IgD-negative memory B cell (primary cell): ENCODE data around the gene HPSE2. TPM values are rescaled to one million over a fixed set of nuclear protein-coding genes. Genes with fewer than 3 reads are reported as not detected.
A peak's percentile ranks its signal among the peaks of the same experiment; 100 is the strongest.
"Not testable (repeated sequence)": the region's sequence is repeated elsewhere in the genome, so short reads cannot be mapped to it uniquely, and the experiment has no call there.

Experiments used
- H3K27ac Mint-ChIP-seq, 3 donors: one replicate each; pipeline ENCODE4 v1.8.0; 2020 to 2022; ENCODE audit warnings: mild to moderate bottlenecking in 3 of 3, mixed read lengths in 3 of 3, moderate library complexity in 1 of 3
- H3K27me3 Mint-ChIP-seq: one replicate; pipeline ENCODE4 v1.8.0; 2021; ENCODE audit warnings: mixed read lengths
- H3K36me3 Mint-ChIP-seq: one replicate; pipeline ENCODE4 v1.8.0; 2020; ENCODE audit warnings: mild to moderate bottlenecking, mixed read lengths
- H3K4me1 Mint-ChIP-seq, 3 donors: one replicate each; pipeline ENCODE4 v1.8.0; 2020 to 2022; ENCODE audit warnings: mixed read lengths in 3 of 3, mild to moderate bottlenecking in 1 of 3
- H3K4me3 Mint-ChIP-seq, 4 donors: one replicate each; pipeline ENCODE4 v1.8.0; 2020 to 2022; ENCODE audit warnings: mild to moderate bottlenecking in 4 of 4, mixed read lengths in 4 of 4, moderate library complexity in 3 of 4
- H3K9me3 Mint-ChIP-seq, 3 donors: one replicate each; pipeline ENCODE4 v1.8.0; 2020 to 2021; ENCODE audit warnings: mixed read lengths in 3 of 3, mild to moderate bottlenecking in 1 of 3
- polyA plus RNA-seq: library from polyadenylated mRNA; unstranded; fragments of 300-500 nt; fragmentation: Illumina TruSeq; gene quantifications from one replicate; pipeline ENCODE4 v1.2.3, GENCODE V29; 2021

HPSE2 gene
- polyA plus RNA-seq, 1 donor from 2014 or later: not detected

- Mint-ChIP-seq H3K9me3 (peaks cover 12 to 25% (median 12%) of the 10 kb centered on the region in 3 donors), H3K4me3 (no peak overlapping the region), H3K27me3 (no peaks in the 10 kb centered on the region), H3K4me1 (no peaks in the 10 kb centered on the region), H3K27ac (no peak overlapping the region), H3K36me3 (no peaks in the 10 kb centered on the region)
These were observed 230.4 kb downstream of the HPSE2 start for GRCh38 chr10:99005254-99005653.

- H3K27ac Mint-ChIP-seq: no peak overlapping the region
- no peak overlapping the region for H3K4me3 Mint-ChIP-seq
- peaks cover 12 to 25% (median 12%) of the 10 kb centered on the region in 3 donors for H3K9me3 Mint-ChIP-seq
- no peaks in the 10 kb centered on the region for H3K4me1 Mint-ChIP-seq
- H3K27me3 Mint-ChIP-seq: no peaks in the 10 kb centered on the region
- no peaks in the 10 kb centered on the region for H3K36me3 Mint-ChIP-seq
These were observed 230.9 kb downstream of the HPSE2 start for GRCh38 chr10:99004738-99005137.

- no peaks in the 10 kb centered on the region for H3K4me1 Mint-ChIP-seq
- H3K27me3 Mint-ChIP-seq: no peaks in the 10 kb centered on the region
- no peak overlapping the region for H3K4me3 Mint-ChIP-seq
- no peaks in the 10 kb centered on the region for H3K36me3 Mint-ChIP-seq
- H3K9me3 Mint-ChIP-seq: peaks cover 12 to 25% (median 12%) of the 10 kb centered on the region in 3 donors
- H3K27ac Mint-ChIP-seq: no peak overlapping the region
These were observed 233.3 kb downstream of the HPSE2 start for GRCh38 chr10:99002392-99002791.

- no peaks in the 10 kb centered on the region for H3K4me1 Mint-ChIP-seq
- H3K4me3 Mint-ChIP-seq: no peak overlapping the region
- H3K27ac Mint-ChIP-seq: no peak overlapping the region
- H3K9me3 Mint-ChIP-seq: peaks cover 0 to 2% (median 1%) of the 10 kb centered on the region in 3 donors
- H3K27me3 Mint-ChIP-seq: no peaks in the 10 kb centered on the region
- no peaks in the 10 kb centered on the region for H3K36me3 Mint-ChIP-seq
These were observed 238.1 kb downstream of the HPSE2 start for GRCh38 chr10:98997596-98997995.

GRCh38 chr10:98994030-98994429 lies 241.6 kb downstream of the HPSE2 start:
- Mint-ChIP-seq H3K4me3 (no peak overlapping the region), H3K27ac (no peak overlapping the region), H3K4me1 (no peaks in the 10 kb centered on the region), H3K27me3 (no peaks in the 10 kb centered on the region), H3K9me3 (peaks cover 0 to 1% (median 0%) of the 10 kb centered on the region in 3 donors), H3K36me3 (no peaks in the 10 kb centered on the region)

DNA sequence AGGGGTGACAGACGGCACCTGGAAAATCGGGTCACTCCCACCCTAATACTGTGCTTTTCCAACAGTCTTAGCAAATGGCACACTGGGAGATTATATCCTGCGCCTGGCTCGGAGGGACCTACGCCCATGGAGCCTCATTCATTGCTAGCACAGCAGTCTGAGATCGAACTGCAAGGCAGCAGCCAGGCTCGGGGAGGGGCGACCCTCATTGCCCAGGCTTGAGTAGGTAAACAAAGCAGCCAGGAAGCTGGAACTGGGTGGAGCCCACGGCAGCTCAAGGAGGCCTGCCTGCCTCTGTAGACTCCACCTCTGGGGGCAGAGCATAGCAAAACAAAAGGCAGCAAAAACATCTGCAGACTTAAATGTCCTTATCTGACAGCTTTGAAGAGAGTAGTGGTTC lies 251.9 kb downstream of the HPSE2 start:
- H3K27ac Mint-ChIP-seq, H3K4me1 Mint-ChIP-seq: not testable (repeated sequence)

GRCh38 chr10:98980353-98980752 lies 255.3 kb downstream of the HPSE2 start:
- Mint-ChIP-seq H3K9me3 (peaks cover 3 to 5% (median 3%) of the 10 kb centered on the region in 3 donors), H3K27me3 (peaks cover 4% of the 10 kb centered on the region), H3K27ac (no peak overlapping the region), H3K4me1 (no peaks in the 10 kb centered on the region), H3K36me3 (no peaks in the 10 kb centered on the region), H3K4me3 (no peak overlapping the region)

More for the DNA sequence above, 251.9 kb downstream of the HPSE2 start:
- not testable (repeated sequence) for H3K36me3 Mint-ChIP-seq, H3K27me3 Mint-ChIP-seq, H3K9me3 Mint-ChIP-seq, H3K4me3 Mint-ChIP-seq

- no peak overlapping the region for H3K27ac Mint-ChIP-seq
- no peaks in the 10 kb centered on the region for H3K27me3 Mint-ChIP-seq
- H3K4me3 Mint-ChIP-seq: no peak overlapping the region
- no peaks in the 10 kb centered on the region for H3K36me3 Mint-ChIP-seq
- peaks cover 0 to under 1% (median under 1%) of the 10 kb centered on the region in 3 donors for H3K9me3 Mint-ChIP-seq
- no peaks in the 10 kb centered on the region for H3K4me1 Mint-ChIP-seq
These were observed 264.2 kb downstream of the HPSE2 start for GRCh38 chr10:98971464-98971863.

DNA sequence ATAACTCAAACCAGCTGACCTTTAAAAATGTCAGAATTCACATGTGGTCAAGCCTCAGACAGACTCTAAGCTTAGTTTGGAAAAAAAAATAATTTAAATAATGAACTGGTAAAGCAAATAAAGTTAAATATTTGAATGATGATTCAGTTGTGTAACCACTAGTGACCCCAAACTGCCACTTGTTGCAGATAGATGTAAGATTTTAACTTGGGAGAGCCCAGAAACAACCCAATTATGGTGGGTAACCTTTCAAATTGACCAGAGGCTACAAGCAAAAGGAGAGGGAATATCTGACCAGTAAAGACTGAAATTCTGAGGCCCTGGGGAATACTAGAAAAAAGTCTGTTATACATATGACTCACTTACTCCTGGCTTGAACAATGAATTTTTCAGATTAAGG lies 268.1 kb downstream of the HPSE2 start:
- Mint-ChIP-seq H3K9me3 (peaks cover 0 to 2% (median 0%) of the 10 kb centered on the region in 3 donors), H3K36me3 (no peaks in the 10 kb centered on the region), H3K27me3 (no peaks in the 10 kb centered on the region), H3K27ac (no peak overlapping the region), H3K4me3 (no peak overlapping the region), H3K4me1 (no peaks in the 10 kb centered on the region)

DNA sequence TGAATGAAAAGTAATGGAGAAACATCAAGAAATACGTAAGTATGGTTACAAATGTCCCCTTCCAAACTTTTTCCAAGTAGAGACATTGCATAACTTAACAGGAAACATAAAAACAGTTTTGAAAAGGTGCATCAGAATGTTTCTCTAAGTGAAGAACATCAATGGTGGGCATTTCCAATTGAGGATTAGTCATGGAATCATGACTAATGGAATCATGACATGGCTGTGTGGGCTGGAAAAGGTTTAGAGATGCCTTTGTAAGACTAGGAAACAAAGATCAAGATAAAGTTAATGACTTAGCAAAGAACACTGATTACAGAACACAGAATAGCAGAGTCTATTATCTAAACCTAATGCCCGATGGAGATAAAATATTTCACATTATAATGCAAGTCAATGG lies 272.0 kb downstream of the HPSE2 start:
- H3K27ac Mint-ChIP-seq: no peak overlapping the region
- H3K27me3 Mint-ChIP-seq: no peaks in the 10 kb centered on the region
- H3K4me1 Mint-ChIP-seq: no peaks in the 10 kb centered on the region
- no peak overlapping the region for H3K4me3 Mint-ChIP-seq
- peaks cover 0 to 2% (median 0%) of the 10 kb centered on the region in 3 donors for H3K9me3 Mint-ChIP-seq
- no peaks in the 10 kb centered on the region for H3K36me3 Mint-ChIP-seq

DNA sequence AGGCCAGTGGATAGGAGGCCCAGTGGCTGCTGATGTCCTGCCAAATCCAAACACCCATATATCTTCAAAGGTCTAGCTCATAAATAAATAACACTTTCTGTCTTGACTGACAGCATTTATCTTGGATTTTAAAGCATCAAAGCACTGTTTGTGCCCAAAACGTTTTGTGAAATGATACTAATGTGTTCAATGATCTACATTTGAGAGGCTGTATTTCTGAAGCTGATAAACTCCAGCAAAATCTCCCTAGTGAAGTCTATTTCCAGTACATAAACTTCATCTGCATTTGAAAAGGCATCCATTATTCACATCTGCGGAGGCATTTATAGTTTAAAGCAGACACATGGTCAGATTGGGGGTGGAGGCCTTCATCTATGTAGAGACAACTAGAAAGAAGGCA lies 276.3 kb downstream of the HPSE2 start:
- no peaks in the 10 kb centered on the region for H3K4me1 Mint-ChIP-seq
- no peak overlapping the region for H3K27ac Mint-ChIP-seq
- no peaks in the 10 kb centered on the region for H3K36me3 Mint-ChIP-seq
- peaks cover 0 to 2% (median under 1%) of the 10 kb centered on the region in 3 donors for H3K9me3 Mint-ChIP-seq
- no peak overlapping the region for H3K4me3 Mint-ChIP-seq
- no peaks in the 10 kb centered on the region for H3K27me3 Mint-ChIP-seq

- Mint-ChIP-seq H3K36me3 (no peaks in the 10 kb centered on the region), H3K27me3 (peaks cover under 1% of the 10 kb centered on the region), H3K4me3 (no peak overlapping the region), H3K9me3 (peaks cover 0 to 2% (median 0%) of the 10 kb centered on the region in 3 donors), H3K27ac (no peak overlapping the region), H3K4me1 (no peaks in the 10 kb centered on the region)
These were observed 277.9 kb downstream of the HPSE2 start for GRCh38 chr10:98957801-98958200.

DNA sequence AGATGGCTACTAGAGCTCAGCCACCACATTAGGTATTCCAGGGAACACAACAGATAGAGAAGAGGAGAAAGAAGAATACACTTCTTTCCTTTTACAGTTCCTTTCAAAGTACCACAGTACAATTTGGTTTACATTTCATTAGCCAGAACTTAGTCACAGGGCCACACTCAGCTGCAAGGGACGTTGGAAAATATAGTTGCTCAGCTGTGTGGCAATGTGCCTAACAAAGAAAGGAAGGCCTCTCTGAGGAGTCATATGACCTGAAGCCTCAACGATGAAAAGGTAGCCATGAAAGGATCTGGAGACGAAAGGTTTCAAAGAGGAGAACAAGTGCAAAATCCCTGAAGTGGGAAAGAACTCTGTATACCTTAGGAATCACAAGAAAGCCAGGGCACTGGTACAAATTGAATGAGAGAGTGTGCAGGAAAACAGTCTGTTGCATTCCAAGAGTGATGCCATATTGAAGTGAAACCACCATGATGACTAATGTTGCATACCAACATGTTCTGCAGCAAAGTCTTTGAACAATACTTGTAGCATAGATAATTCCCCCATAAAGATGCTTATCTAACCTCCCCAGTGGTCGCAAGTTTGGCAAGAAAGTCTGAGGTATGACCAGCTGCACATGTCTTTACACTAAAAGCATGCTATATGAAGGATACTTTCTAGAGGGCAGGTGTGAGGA lies 278.9 kb downstream of the HPSE2 start:
- Mint-ChIP-seq H3K4me3 (no peak overlapping the region), H3K27me3 (peaks cover 2% of the 10 kb centered on the region), H3K27ac (peak overlapping the region in 1 of 3 donors; percentile 9), H3K9me3 (peaks cover 0 to 2% (median 0%) of the 10 kb centered on the region in 3 donors), H3K36me3 (no peaks in the 10 kb centered on the region), H3K4me1 (no peaks in the 10 kb centered on the region)

DNA sequence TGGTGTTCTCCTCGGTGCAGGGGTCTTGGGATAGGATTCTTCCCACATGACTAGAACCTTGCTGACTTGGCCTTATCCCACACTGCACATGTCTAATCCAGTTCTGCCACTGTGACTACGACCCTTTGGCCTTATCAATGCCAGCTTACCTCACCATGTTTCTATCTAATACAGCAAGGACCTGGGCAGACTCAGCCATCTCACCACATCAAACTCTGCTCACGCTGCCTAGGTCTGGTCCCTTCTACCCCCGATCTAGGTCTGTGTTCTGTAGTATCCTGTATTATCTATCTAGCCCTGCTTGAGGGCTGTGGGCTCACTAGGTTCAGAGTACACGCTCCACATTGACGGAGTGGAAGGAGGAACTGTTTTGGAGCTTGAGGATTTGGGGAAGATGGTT lies 282.4 kb downstream of the HPSE2 start:
- Mint-ChIP-seq H3K27me3 (peaks cover 2% of the 10 kb centered on the region), H3K27ac (peak overlapping the region in 1 of 3 donors; percentile 6), H3K4me3 (no peak overlapping the region), H3K9me3 (peaks cover 0 to 3% (median 2%) of the 10 kb centered on the region in 3 donors), H3K4me1 (no peaks in the 10 kb centered on the region), H3K36me3 (no peaks in the 10 kb centered on the region)

- Mint-ChIP-seq H3K27me3 (peaks cover 2% of the 10 kb centered on the region), H3K4me1 (no peaks in the 10 kb centered on the region), H3K36me3 (peaks cover 1% of the 10 kb centered on the region), H3K27ac (no peak overlapping the region), H3K9me3 (peaks cover 3 to 9% (median 4%) of the 10 kb centered on the region in 3 donors), H3K4me3 (no peak overlapping the region)
These were observed 284.2 kb downstream of the HPSE2 start for GRCh38 chr10:98951269-98952000.

DNA sequence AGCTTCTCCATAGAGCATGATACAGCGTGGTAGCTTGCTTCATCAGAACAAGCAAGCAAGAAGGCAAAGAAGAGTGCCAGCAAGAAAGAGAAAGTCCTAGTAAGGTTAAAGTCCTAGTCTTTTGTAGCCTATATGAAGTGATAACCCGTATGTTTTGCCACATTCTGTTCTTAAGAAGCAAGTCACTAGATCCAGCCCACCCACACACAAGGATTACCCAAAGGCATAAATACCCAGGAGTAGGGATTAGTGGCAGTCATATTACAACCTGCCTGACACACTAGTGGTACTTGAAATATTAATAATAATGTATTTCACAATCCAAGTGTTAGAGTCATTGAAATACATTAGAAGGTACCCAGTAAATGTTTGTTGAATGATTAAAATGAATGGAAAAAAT lies 285.5 kb downstream of the HPSE2 start:
- Mint-ChIP-seq H3K36me3 (peaks cover 1% of the 10 kb centered on the region), H3K27me3 (peaks cover 2% of the 10 kb centered on the region), H3K9me3 (peaks cover 3 to 9% (median 4%) of the 10 kb centered on the region in 3 donors), H3K27ac (no peak overlapping the region), H3K4me1 (no peaks in the 10 kb centered on the region), H3K4me3 (no peak overlapping the region)
